GM12892 (cell line): ENCODE measurements around the gene CHGA.

Experiments
- DNase-seq: peaks from one replicate; pipeline ENCODE4 v3.0.0; 2011; ENCODE audit not compliant: insufficient read length
- FAIRE-seq: peaks from 2 replicates; lab custom pipeline; 2011; peaks lifted over from hg19 to GRCh38; lab: Jason Lieb, UNC
- POLR2A ChIP-seq: IDR thresholded peaks from 2 replicates; pipeline ENCODE4 v1.6.1; 2011; ENCODE audit warnings: low read depth, low read length, control low read depth
- POLR2AphosphoS5 ChIP-seq: IDR thresholded peaks from 2 replicates; pipeline ENCODE4 v1.6.1; 2011; ENCODE audit warnings: low read depth, low read length, control low read depth
- TAF1 ChIP-seq: IDR thresholded peaks from 2 replicates; pipeline ENCODE4 v1.6.1; 2011; ENCODE audit warnings: low read depth, mild to moderate bottlenecking, control low read depth, low read length, borderline replicate concordance

Gene CHGA

DNA sequence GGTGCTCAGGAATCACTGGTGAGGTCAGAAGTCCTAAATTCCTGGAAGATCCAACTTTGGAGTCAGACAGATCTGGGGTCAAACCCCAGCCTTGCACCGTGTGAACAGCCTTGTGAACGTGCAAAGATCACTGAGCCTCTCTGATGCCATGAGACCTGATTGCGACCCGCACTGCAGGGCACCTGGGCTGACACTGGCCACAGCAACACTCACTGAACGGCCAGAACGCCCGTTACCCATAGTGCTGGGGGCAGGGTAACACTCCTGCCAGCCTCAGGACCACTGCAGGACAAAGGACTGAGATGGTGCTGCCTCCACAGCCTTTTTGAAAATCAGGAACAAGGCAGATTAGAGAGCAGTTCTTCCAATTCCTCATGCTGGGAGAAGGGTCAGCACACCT lies 28.3 kb downstream of the CHGA start:
- TF ChIP-seq POLR2AphosphoS5 = no peak
- no peak for TF ChIP-seq POLR2A
- no peak for TF ChIP-seq TAF1
- FAIRE-seq = no peak
- no peak for DNase-seq

GRCh38 chr14:92951912-92952471 lies 29.0 kb downstream of the CHGA start:
- peak; percentile 94 for DNase-seq
- TF ChIP-seq TAF1 (no peak), POLR2A (no peak), POLR2AphosphoS5 (no peak)
- peak; percentile 98 for FAIRE-seq

DNA sequence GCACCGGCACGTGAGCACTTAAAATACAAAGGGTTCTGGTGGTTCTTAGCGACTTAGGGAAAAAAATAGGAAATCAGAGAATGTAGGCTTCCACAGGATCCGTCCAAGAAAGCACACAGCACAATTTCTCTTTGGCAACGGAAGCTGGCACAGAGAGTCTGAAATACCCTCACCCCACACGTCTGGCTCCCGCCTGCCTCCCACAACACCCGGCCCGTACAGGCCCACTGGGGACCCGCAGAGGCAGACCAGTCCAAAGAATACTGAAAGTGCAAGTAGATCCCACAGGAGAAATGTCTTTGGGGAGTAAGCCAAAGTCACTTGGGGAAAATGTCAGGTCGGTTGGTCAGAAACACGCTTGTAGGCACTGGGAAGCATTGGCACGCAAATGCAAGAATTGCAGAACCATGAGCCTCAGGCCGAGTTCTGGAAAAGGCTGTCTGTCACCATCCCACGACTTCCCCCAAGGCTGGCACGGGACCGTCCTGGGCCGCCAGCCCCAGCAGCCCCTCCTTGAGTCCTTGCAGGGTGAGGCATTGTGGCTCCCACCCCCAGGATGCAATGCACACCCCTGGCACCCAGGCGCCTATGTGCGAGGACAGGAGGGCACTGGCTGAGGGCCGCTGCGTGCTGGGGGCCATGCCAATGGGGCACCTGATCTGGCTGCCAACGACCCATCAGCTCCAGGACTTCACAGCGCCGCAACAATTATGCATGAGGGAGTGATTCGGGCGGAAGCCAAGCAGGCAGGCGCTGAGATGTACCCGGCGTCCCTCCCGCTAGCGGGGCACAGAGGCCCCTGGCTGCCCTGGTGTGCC lies 29.7 kb downstream of the CHGA start:
- TF ChIP-seq POLR2AphosphoS5 (no peak), POLR2A (no peak), TAF1 (no peak)
- FAIRE-seq (no peak), DNase-seq (no peak)

DNA sequence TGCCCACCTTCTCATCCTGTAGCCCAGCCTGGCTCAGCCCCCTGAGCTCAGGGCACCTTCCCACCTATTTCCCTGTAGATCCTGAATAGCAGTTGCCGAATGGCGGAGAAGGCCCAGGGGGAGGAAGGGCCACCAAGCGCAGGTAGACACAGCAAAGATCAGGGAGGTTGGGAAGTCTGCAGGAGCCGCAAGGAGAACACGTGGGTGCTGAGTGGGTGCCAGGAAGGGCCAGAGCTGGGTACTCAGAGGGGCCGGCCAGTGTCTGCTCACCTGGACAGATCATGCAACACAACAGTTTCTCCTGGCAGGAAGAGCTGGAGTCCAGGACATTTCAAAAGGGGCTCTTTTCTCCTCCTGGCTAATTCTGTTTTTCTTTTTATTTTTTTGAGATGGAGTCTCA lies 30.6 kb downstream of the CHGA start:
- FAIRE-seq (no peak), DNase-seq (no peak)
- TF ChIP-seq POLR2AphosphoS5 = no peak
- no peak for TF ChIP-seq TAF1
- TF ChIP-seq POLR2A = no peak

GRCh38 chr14:92954933-92955332 lies 32.0 kb downstream of the CHGA start:
- DNase-seq = no peak
- no peak for FAIRE-seq
- TF ChIP-seq POLR2AphosphoS5 (no peak), TAF1 (no peak), POLR2A (no peak)

- no peak for FAIRE-seq
- DNase-seq = no peak
- TF ChIP-seq TAF1 (no peak), POLR2A (no peak), POLR2AphosphoS5 (no peak)
These were observed 32.4 kb downstream of the CHGA start for GRCh38 chr14:92955381-92955780.

GRCh38 chr14:92956961-92957360 lies 34.0 kb downstream of the CHGA start:
- FAIRE-seq (no peak), DNase-seq (no peak)
- TF ChIP-seq POLR2AphosphoS5 (no peak), TAF1 (no peak), POLR2A (no peak)

GRCh38 chr14:92958373-92959188 lies 35.6 kb downstream of the CHGA start:
- FAIRE-seq (no peak), DNase-seq (no peak)
- TF ChIP-seq POLR2AphosphoS5 (no peak), POLR2A (no peak), TAF1 (no peak)

DNA sequence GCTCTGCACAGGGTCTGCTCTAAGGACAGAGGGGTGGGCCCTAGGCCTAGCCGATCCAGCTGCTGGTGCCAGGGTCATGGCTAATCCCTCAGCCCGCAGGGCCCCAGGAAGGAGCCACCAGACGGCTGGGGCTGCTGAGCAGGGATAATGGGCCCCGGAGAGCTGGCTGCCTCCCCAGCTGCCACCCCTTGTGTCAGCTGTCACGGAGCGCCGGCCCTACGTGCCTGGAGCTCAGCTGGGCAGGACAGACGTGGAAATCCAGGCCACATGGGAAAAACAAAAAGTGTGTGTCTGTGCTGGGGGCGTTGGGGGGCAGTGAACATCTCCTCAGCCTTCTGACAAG lies 36.2 kb downstream of the CHGA start:
- FAIRE-seq (no peak), DNase-seq (no peak)
- no peak for TF ChIP-seq TAF1
- no peak for TF ChIP-seq POLR2A
- no peak for TF ChIP-seq POLR2AphosphoS5

DNA sequence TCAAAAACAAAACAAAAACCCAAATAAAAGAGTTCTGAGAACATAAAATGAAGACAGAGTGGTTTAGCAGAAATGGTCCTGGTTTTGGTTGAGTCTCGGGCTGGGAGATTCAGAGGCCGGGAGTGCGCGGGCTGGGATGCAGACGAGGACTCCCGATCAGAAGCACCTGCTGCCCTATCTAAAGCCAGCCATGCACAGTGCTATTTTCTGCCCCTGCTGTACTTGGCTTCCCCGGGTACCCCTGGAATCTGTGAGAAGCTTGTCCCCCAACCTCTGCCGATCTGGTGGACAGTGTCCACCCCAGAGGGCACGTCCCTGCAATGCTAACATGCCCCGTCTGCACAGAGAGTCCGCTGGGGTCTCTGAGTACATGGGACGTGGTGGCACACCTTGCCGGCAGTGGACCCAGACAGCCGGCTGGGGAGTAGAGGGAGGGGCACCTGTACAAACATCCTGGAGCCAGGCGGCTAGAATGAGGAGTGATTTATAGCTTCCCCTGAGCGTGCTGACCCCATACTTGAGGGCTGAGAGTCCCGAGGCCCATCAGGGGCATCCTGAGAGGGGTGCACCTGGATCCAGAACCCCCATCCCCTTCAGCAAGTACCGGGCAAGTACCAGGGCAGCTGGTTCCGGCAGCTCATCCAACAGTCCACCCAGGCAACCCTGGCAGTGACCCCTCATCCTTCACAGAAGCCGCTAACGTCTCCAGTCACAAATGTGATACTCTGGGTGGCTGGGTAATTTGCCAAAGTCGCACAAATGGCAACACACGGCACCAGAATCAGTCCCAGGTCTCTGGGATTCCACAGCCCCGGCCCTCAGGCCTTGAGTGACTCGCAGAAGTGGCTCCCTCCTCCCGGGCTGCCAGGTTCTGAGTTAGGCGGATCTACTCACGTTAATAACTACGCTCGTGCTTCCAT lies 37.1 kb downstream of the CHGA start:
- TF ChIP-seq TAF1 = no peak
- DNase-seq (no peak), FAIRE-seq (no peak)

GRCh38 chr14:92960706-92961566 lies 38.0 kb downstream of the CHGA start:
- TF ChIP-seq TAF1 = no peak
- TF ChIP-seq POLR2A = no peak
- TF ChIP-seq POLR2AphosphoS5 = no peak
- DNase-seq = no peak
- FAIRE-seq = no peak
